HEK293T (cell line): ENCODE results near the gene MYORG.

ENCODE experiments used
- CTCF ChIA-PET: fragments of 350-600 bp; formaldehyde crosslinking; extraction: SDS; loops from one replicate; lab custom pipeline; 2021; ENCODE audit warnings: antibody characterized with exemption, inconsistent platforms; lab: Yijun Ruan, JAX
- POLR2A ChIA-PET: fragments of 350-600 bp; formaldehyde crosslinking; extraction: SDS; loops from one replicate; lab custom pipeline; 2020; ENCODE audit warnings: antibody characterized with exemption, inconsistent platforms; lab: Yijun Ruan, JAX
- DNase-seq: peaks from one replicate; pipeline ENCODE4 v3.0.0; 2012; ENCODE audit warnings: mixed read lengths; ENCODE audit errors: extremely low spot score
- ARNT ChIP-seq: fragments of 450-650 bp; IDR thresholded peaks from 2 replicates; pipeline ENCODE4 v1.6.1; 2017; ENCODE audit warnings: mild to moderate bottlenecking
- BHLHE40 ChIP-seq: fragments of 450-650 bp; IDR thresholded peaks from 2 replicates; pipeline ENCODE4 v1.6.1; 2016; ENCODE audit warnings: mild to moderate bottlenecking, moderate library complexity, borderline replicate concordance
- CTBP1 ChIP-seq: fragments of 450-650 bp; IDR thresholded peaks from 2 replicates; pipeline ENCODE4 v1.6.1; 2016; ENCODE audit warnings: borderline replicate concordance
- ELF4 ChIP-seq: fragments of 450-650 bp; IDR thresholded peaks from 2 replicates; pipeline ENCODE4 v1.6.1; 2017; ENCODE audit warnings: antibody characterized with exemption
- FOXA1 ChIP-seq: fragments of 450-650 bp; IDR thresholded peaks from 2 replicates; pipeline ENCODE4 v1.6.1; 2016; ENCODE audit warnings: mild to moderate bottlenecking
- FOXK2 ChIP-seq: fragments of 450-650 bp; IDR thresholded peaks from 2 replicates; pipeline ENCODE4 v1.6.1; 2016; ENCODE audit warnings: mild to moderate bottlenecking
- FOXM1 ChIP-seq: fragments of 450-650 bp; IDR thresholded peaks from 2 replicates; pipeline ENCODE4 v1.6.1; 2017; ENCODE audit warnings: mild to moderate bottlenecking, borderline replicate concordance
- HDGF ChIP-seq: fragments of 450-650 bp; IDR thresholded peaks from 2 replicates; pipeline ENCODE4 v1.6.1; 2017; ENCODE audit warnings: antibody characterized with exemption, borderline replicate concordance
- L3MBTL2 ChIP-seq: fragments of 450-650 bp; conservative IDR thresholded peaks from 2 replicates; pipeline ENCODE4 v1.6.1; 2016; ENCODE audit warnings: mild to moderate bottlenecking
- LEF1 ChIP-seq: fragments of 450-650 bp; IDR thresholded peaks from 2 replicates; pipeline ENCODE4 v1.6.1; 2017; ENCODE audit warnings: mild to moderate bottlenecking, borderline replicate concordance
- NFRKB ChIP-seq: fragments of 450-650 bp; IDR thresholded peaks from 2 replicates; pipeline ENCODE4 v1.6.1; 2016; ENCODE audit warnings: mild to moderate bottlenecking, moderate library complexity
- PKNOX1 ChIP-seq: fragments of 450-650 bp; IDR thresholded peaks from 2 replicates; pipeline ENCODE4 v1.6.1; 2016
- SP1 ChIP-seq: fragments of 450-650 bp; IDR thresholded peaks from 2 replicates; pipeline ENCODE4 v1.6.1; 2017
- SUZ12 ChIP-seq: fragments of 450-650 bp; IDR thresholded peaks from 2 replicates; pipeline ENCODE4 v1.6.1; 2016; ENCODE audit warnings: mild to moderate bottlenecking
- TARDBP ChIP-seq: fragments of 450-650 bp; IDR thresholded peaks from 2 replicates; pipeline ENCODE4 v1.6.1; 2016
- ZNF384 ChIP-seq: fragments of 450-650 bp; IDR thresholded peaks from 2 replicates; pipeline ENCODE4 v1.6.1; 2016

MYORG gene

GRCh38 chr9:34412336-34412735 is 35.6 kb upstream of the MYORG start:
- CTCF ChIA-PET, result interaction anchor here (2.1 kb wide), 1 partner anchor 8 kb away, joined by 8 read pairs; no protein-coding TSS in a partner anchor

GRCh38 chr9:34409154-34409553 is 32.5 kb upstream of the MYORG start:
- CTCF ChIA-PET, result no interaction called here
- TF ChIP-seq NFRKB, result no peak
- no peak for TF ChIP-seq CTBP1
- TF ChIP-seq PKNOX1, result no peak
- TF ChIP-seq TARDBP, result no peak
- TF ChIP-seq FOXK2, result no peak
- no peak for TF ChIP-seq HDGF
- TF ChIP-seq BHLHE40, result no peak
- no peak for TF ChIP-seq FOXM1
- no peak for TF ChIP-seq L3MBTL2
- TF ChIP-seq ELF4, result no peak
- TF ChIP-seq FOXA1, result no peak
- TF ChIP-seq SP1, result no peak
- TF ChIP-seq SUZ12, result no peak
- TF ChIP-seq ARNT, result no peak
- TF ChIP-seq ZNF384, result no peak
- TF ChIP-seq LEF1, result no peak
- POLR2A ChIA-PET, result no interaction called here
- no peak for DNase-seq

More at GRCh38 chr9:34412336-34412735, 35.6 kb upstream of the MYORG start:
- POLR2A ChIA-PET, result no interaction called here
- no peak for DNase-seq
- no peak for TF ChIP-seq TARDBP
- TF ChIP-seq FOXA1, result no peak
- no peak for TF ChIP-seq ZNF384
- TF ChIP-seq HDGF, result no peak
- no peak for TF ChIP-seq ARNT
- no peak for TF ChIP-seq FOXM1
- no peak for TF ChIP-seq CTBP1
- TF ChIP-seq SP1, result no peak
- TF ChIP-seq LEF1, result no peak
- no peak for TF ChIP-seq NFRKB
- TF ChIP-seq BHLHE40, result no peak
- TF ChIP-seq ELF4, result no peak
- TF ChIP-seq PKNOX1, result no peak
- no peak for TF ChIP-seq FOXK2
- TF ChIP-seq SUZ12, result no peak
- no peak for TF ChIP-seq L3MBTL2

- TF ChIP-seq ELF4, result no peak
- no peak for TF ChIP-seq SUZ12
- no peak for TF ChIP-seq SP1
- no peak for DNase-seq
- ChIA-PET CTCF (no interaction called here), POLR2A (no interaction called here)
Measured at GRCh38 chr9:34408173-34408572, 31.5 kb upstream of the MYORG start.

GRCh38 chr9:34406219-34406618 is 29.5 kb upstream of the MYORG start:
- no peak for DNase-seq
- CTCF ChIA-PET, result no interaction called here
- POLR2A ChIA-PET, result no interaction called here
- TF ChIP-seq SP1 (no peak), LEF1 (no peak), L3MBTL2 (no peak), NFRKB (no peak), CTBP1 (no peak), ARNT (no peak)

GRCh38 chr9:34405719-34406118 is 29.0 kb upstream of the MYORG start:
- POLR2A ChIA-PET, result no interaction called here
- TF ChIP-seq CTBP1, result no peak
- TF ChIP-seq BHLHE40, result no peak
- no peak for TF ChIP-seq TARDBP
- no peak for TF ChIP-seq FOXA1
- no peak for TF ChIP-seq L3MBTL2
- no peak for TF ChIP-seq SP1
- TF ChIP-seq ELF4, result no peak
- no peak for TF ChIP-seq LEF1
- no peak for TF ChIP-seq ZNF384
- TF ChIP-seq NFRKB, result no peak
- TF ChIP-seq PKNOX1, result no peak
- no peak for TF ChIP-seq ARNT
- no peak for TF ChIP-seq HDGF
- no peak for TF ChIP-seq FOXK2
- TF ChIP-seq SUZ12, result no peak
- CTCF ChIA-PET, result interaction anchor here (2.7 kb wide), 1 partner anchor 141 kb away, joined by 15 read pairs; no protein-coding TSS in a partner anchor
- no peak for DNase-seq

GRCh38 chr9:34403554-34404380 is 27.1 kb upstream of the MYORG start:
- ChIA-PET CTCF (interaction anchor here (0.7 to 2.7 kb wide), 22 partner anchors 9 to 233 kb away, joined by 3 to 15 read pairs (median 5); partner anchors contain the start of gene SIGMAR1), POLR2A (no interaction called here)
- TF ChIP-seq ARNT, result no peak
- DNase-seq, result peak; percentile 77
